CD14-positive monocyte (primary cell): ENCODE results near the gene KCNG2. TPM values are rescaled to one million over a fixed set of nuclear protein-coding genes. Genes with fewer than 3 reads are reported as not detected.

ENCODE experiments used
- DNase-seq, 3 donors: peaks; one replicate each; pipeline ENCODE4 v3.0.0-alpha.2; 2011 to 2022
- H2AFZ ChIP-seq: 2 replicates; pipeline ENCODE4 v1.6.0; 2012; ENCODE audit warnings: mild to moderate bottlenecking, low read depth, low read length, inconsistent platforms; ENCODE audit not compliant: insufficient read depth, poor library complexity, severe bottlenecking
- H3K27ac ChIP-seq, 2 donors: 1 replicate in 1 of 2; 2 replicates in 1 of 2; pipeline ENCODE4 v1.5.1; 2012 to 2013; ENCODE audit warnings: low read length in 2 of 2, control low read depth in 1 of 2, inconsistent platforms in 1 of 2, low read depth in 1 of 2, mild to moderate bottlenecking in 1 of 2
- H3K27me3 ChIP-seq, 2 donors: one replicate each; pipeline versions ENCODE4 v1.6.0 to v1.6.1; 2011 to 2013; ENCODE audit warnings: low read length in 2 of 2; ENCODE audit not compliant: control insufficient read depth in 2 of 2, insufficient read depth in 2 of 2
- H3K36me3 ChIP-seq, 2 donors: replicated peaks in 1 of 2; 1 replicate in 1 of 2; 2 replicates in 1 of 2; pipeline versions ENCODE4 v1.5.1 to v1.6.1; 2012 to 2013; ENCODE audit warnings: low read length in 2 of 2, control low read depth in 1 of 2, inconsistent platforms in 1 of 2, mild to moderate bottlenecking in 1 of 2; ENCODE audit not compliant: insufficient read depth in 2 of 2, control insufficient read depth in 1 of 2
- H3K4me1 ChIP-seq, 2 donors: 1 replicate in 1 of 2; 2 replicates in 1 of 2; pipeline versions ENCODE4 v1.5.1 to v1.6.1; 2012 to 2013; ENCODE audit warnings: low read length in 2 of 2, control low read depth in 1 of 2, inconsistent platforms in 1 of 2, mild to moderate bottlenecking in 1 of 2, moderate library complexity in 1 of 2; ENCODE audit not compliant: insufficient read depth in 2 of 2, control insufficient read depth in 1 of 2
- H3K4me2 ChIP-seq: replicated peaks from 2 replicates; pipeline ENCODE3; 2012; ENCODE audit warnings: low read length, moderate library complexity, mild to moderate bottlenecking; ENCODE audit not compliant: poor library complexity, severe bottlenecking; ENCODE audit errors: extremely low read depth
- H3K4me3 ChIP-seq, 3 experiments: fragments of 200-600 bp in 1 of 3; sonication (generic) in 1 of 3; replicated peaks in 1 of 3; 1 replicate in 2 of 3; 2 replicates in 1 of 3; pipeline ENCODE4 v1.5.1; 2011 to 2013; ENCODE audit warnings: low read length in 3 of 3, mild to moderate bottlenecking in 3 of 3, control low read depth in 2 of 3, low read depth in 2 of 3, inconsistent platforms in 1 of 3, moderate library complexity in 1 of 3
- H3K79me2 ChIP-seq: 2 replicates; pipeline ENCODE4 v1.6.0; 2012; ENCODE audit warnings: mild to moderate bottlenecking, control low read depth, inconsistent platforms, low read length, moderate library complexity; ENCODE audit not compliant: insufficient read depth
- H3K9ac ChIP-seq: 2 replicates; pipeline ENCODE4 v1.6.0; 2017; ENCODE audit warnings: low read length, mild to moderate bottlenecking; ENCODE audit not compliant: insufficient read depth, poor library complexity, severe bottlenecking
- H3K9me3 ChIP-seq, 2 donors: replicated peaks in 1 of 2; 1 replicate in 1 of 2; 2 replicates in 1 of 2; pipeline versions ENCODE4 v1.5.1 to v1.6.1; 2012 to 2013; ENCODE audit warnings: low read length in 2 of 2, control low read depth in 1 of 2; ENCODE audit not compliant: control insufficient read depth in 1 of 2, insufficient read depth in 1 of 2
- H4K20me1 ChIP-seq: 2 replicates; pipeline ENCODE4 v1.6.0; 2012; ENCODE audit warnings: mild to moderate bottlenecking, low read length, control low read depth, moderate library complexity; ENCODE audit not compliant: insufficient read depth
- H3K27ac Mint-ChIP-seq, 7 donors: one replicate each; pipeline ENCODE4 v1.8.0; 2020; ENCODE audit warnings: mild to moderate bottlenecking in 7 of 7, mixed read lengths in 7 of 7, moderate library complexity in 6 of 7, inconsistent platforms in 2 of 7
- H3K27me3 Mint-ChIP-seq, 3 donors: one replicate each; pipeline ENCODE4 v1.8.0; 2021 to 2022; ENCODE audit warnings: low read depth in 3 of 3, mild to moderate bottlenecking in 3 of 3, mixed read lengths in 3 of 3, moderate library complexity in 3 of 3, inconsistent platforms in 1 of 3
- H3K36me3 Mint-ChIP-seq, 2 donors: one replicate each; pipeline ENCODE4 v1.8.0; 2020; ENCODE audit warnings: mixed read lengths in 2 of 2, inconsistent platforms in 1 of 2, mild to moderate bottlenecking in 1 of 2
- H3K4me1 Mint-ChIP-seq: one replicate; pipeline ENCODE4 v1.8.0; 2020; ENCODE audit warnings: mild to moderate bottlenecking, mixed read lengths
- H3K4me3 Mint-ChIP-seq, 2 donors: one replicate each; pipeline ENCODE4 v1.8.0; 2020; ENCODE audit warnings: mild to moderate bottlenecking in 2 of 2, mixed read lengths in 2 of 2, moderate library complexity in 1 of 2
- H3K9me3 Mint-ChIP-seq, 7 donors: one replicate each; pipeline ENCODE4 v1.8.0; 2020 to 2022; ENCODE audit warnings: mixed read lengths in 7 of 7, mild to moderate bottlenecking in 6 of 7, moderate library complexity in 6 of 7, inconsistent platforms in 2 of 7
- CTCF ChIP-seq: fragments of 200-600 bp; IDR thresholded peaks from one replicate; pipeline ENCODE4 v1.8.0; 2022; ENCODE audit warnings: antibody characterized with exemption, mild to moderate bottlenecking
- WGBS: methylation state at CpG from one replicate; pipeline ENCODE4 v1.1.5; 2013; ENCODE audit warnings: missing lambda C conversion rate; ENCODE audit not compliant: insufficient coverage; 5-methylcytosine and 5-hydroxymethylcytosine counted together
- intact Hi-C, 2 donors: fragments of 100-400 bp; cut with micrococcal nuclease; formaldehyde crosslinking; loops; one replicate each; pipeline versions ENCODE4 v1.15.0 to v1.15.1; 2023
- polyA plus RNA-seq, 3 donors: library from polyadenylated mRNA; depleted of rRNA in 1 of 3; unstranded in 2 of 3; stranded (reverse) in 1 of 3; fragments of 300-500 nt in 2 of 3; fragments of >200 nt in 1 of 3; fragmentation: Illumina TruSeq in 2 of 3; gene quantifications; 1 replicate in 2 of 3; 2 replicates in 1 of 3; pipeline ENCODE4 v1.2.3, GENCODE V29; 2012 to 2021

KCNG2 gene
- polyA plus RNA-seq, 3 donors: 0.04 TPM; not detected in 2

DNA sequence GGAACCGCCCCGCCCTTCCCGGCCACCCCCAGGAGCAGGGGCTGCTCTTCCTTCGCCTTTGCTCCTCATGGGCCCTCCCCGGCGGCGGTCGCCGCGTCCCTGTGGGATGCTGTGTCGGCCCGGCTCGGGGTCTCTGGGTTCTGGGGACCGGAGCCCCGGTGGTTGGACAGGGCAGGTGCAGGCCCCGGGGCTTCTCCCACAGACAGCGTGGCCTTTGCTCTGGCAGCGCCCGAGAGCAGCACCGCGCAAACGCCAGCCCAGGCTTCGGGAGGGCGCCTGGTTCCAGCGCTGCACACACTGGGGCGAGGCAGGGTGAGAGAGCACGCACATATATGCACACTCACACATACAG, 9.0 kb upstream of the KCNG2 start:
- peaks cover 6 to 9% of the 10 kb centered on the region in 2 donors for H3K36me3 Mint-ChIP-seq
- Histone ChIP-seq H3K36me3 (no peaks in the 10 kb centered on the region), H4K20me1 (no peaks in the 10 kb centered on the region), H3K27me3 (peaks cover 10 to 45% of the 10 kb centered on the region in 2 donors), H2AFZ (no peak overlapping the region), H3K9me3 (peaks cover 0 to 5% of the 10 kb centered on the region in 2 donors), H3K27ac (no peak overlapping the region), H3K4me3 (no peak overlapping the region), H3K79me2 (no peaks in the 10 kb centered on the region), H3K4me2 (peak overlapping the region; percentile 71), H3K4me1 (peaks cover 41 to 73% of the 10 kb centered on the region in 2 donors), H3K9ac (no peak overlapping the region)
- no peak for DNase-seq
- intact Hi-C loops: no loop called here
- TF ChIP-seq CTCF: no peak
- peaks cover 67% of the 10 kb centered on the region for H3K4me1 Mint-ChIP-seq
- H3K27ac Mint-ChIP-seq: no peak overlapping the region
- peak overlapping the region in 1 of 2 donors; percentile 79 for H3K4me3 Mint-ChIP-seq
- peaks cover 3 to 17% (median 6%) of the 10 kb centered on the region in 7 donors for H3K9me3 Mint-ChIP-seq
- peaks cover 32 to 57% (median 49%) of the 10 kb centered on the region in 3 donors for H3K27me3 Mint-ChIP-seq
- 77% methylated on average over 24 of the region's 27 CpGs for WGBS

DNA sequence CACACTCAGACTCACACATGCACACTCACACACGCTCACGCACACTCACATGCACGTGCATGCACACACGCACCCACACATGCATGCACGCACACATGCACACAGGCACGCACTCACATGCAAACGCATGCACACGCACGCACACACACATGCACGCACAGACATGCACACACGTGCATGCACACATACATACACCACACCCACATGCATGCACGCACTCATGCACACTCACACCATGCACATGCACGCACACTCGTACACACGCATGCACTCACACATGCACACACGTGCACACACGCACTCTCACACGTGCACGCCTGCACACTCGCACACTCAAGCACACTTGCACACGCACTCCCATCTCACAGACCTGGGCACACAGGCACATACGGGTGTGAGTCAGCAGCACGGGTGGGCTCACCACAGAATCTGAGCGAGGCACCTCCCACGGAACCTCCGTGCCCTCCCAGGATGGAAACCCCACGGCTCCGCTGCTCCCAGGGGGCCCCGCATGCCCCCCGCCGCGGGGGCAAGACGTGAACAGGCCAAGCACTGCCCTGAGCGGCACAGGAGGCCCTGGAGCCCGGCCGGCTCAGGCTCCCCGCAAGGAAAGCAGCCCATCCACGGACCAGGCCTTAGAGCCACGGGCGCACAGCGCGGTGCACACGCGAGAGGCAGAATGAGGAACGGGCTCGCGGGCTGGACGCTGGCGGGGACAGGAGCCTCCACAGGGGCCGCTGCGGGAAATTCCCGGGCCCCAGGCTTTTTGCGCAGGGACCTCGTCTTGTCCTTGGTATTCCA, 8.4 kb upstream of the KCNG2 start:
- intact Hi-C loops: no loop called here
- Histone ChIP-seq H3K79me2 (no peaks in the 10 kb centered on the region), H3K9ac (no peak overlapping the region), H3K4me1 (peaks cover 43 to 76% of the 10 kb centered on the region in 2 donors), H3K9me3 (peaks cover 0 to 5% of the 10 kb centered on the region in 2 donors), H3K36me3 (no peaks in the 10 kb centered on the region), H4K20me1 (no peaks in the 10 kb centered on the region), H2AFZ (no peak overlapping the region), H3K4me3 (no peak overlapping the region), H3K27ac (no peak overlapping the region), H3K4me2 (no peak overlapping the region), H3K27me3 (peaks cover 10 to 45% of the 10 kb centered on the region in 2 donors)
- no peak for DNase-seq
- peaks cover 71% of the 10 kb centered on the region for H3K4me1 Mint-ChIP-seq
- TF ChIP-seq CTCF: no peak
- peaks cover 0 to 15% (median 3%) of the 10 kb centered on the region in 7 donors for H3K9me3 Mint-ChIP-seq
- peaks cover 6 to 9% of the 10 kb centered on the region in 2 donors for H3K36me3 Mint-ChIP-seq
- no peak overlapping the region for H3K27ac Mint-ChIP-seq
- 94% methylated on average over 54 of the region's 54 CpGs for WGBS
- peaks cover 29 to 54% (median 49%) of the 10 kb centered on the region in 3 donors for H3K27me3 Mint-ChIP-seq
- H3K4me3 Mint-ChIP-seq: peak overlapping the region in 1 of 2 donors; percentile 70
